Parathyroid adenoma (tissue), 2 donors: Measurements from ENCODE around the gene PRDX3.
A peak's percentile ranks its signal among the peaks of the same experiment; 100 is the strongest.
"Not testable (repeated sequence)": the region's sequence is repeated elsewhere in the genome, so short reads cannot be mapped to it uniquely, and the experiment has no call there.

Source experiments
- H2AFZ ChIP-seq: fragments of 300-600 bp; sonication (generic); one replicate; pipeline ENCODE4 v1.7.0; 2017; ENCODE audit warnings: antibody characterized with exemption, mild to moderate bottlenecking
- H3K27ac ChIP-seq: fragments of 300-600 bp; sonication (generic); one replicate; pipeline ENCODE4 v1.7.0; 2017
- H3K27me3 ChIP-seq: fragments of 300-600 bp; sonication (generic); one replicate; pipeline ENCODE4 v1.7.0; 2017; ENCODE audit warnings: low read length; ENCODE audit not compliant: control insufficient read depth, insufficient read depth
- H3K36me3 ChIP-seq: fragments of 300-600 bp; sonication (generic); one replicate; pipeline ENCODE4 v1.7.0; 2017; ENCODE audit warnings: low read length; ENCODE audit not compliant: control insufficient read depth, insufficient read depth
- H3K4me1 ChIP-seq: fragments of 300-600 bp; sonication (generic); one replicate; pipeline ENCODE4 v1.7.0; 2017; ENCODE audit warnings: control low read depth
- H3K4me2 ChIP-seq: fragments of 300-600 bp; sonication (generic); one replicate; pipeline ENCODE4 v1.7.0; 2017; ENCODE audit warnings: low read length
- H3K4me3 ChIP-seq: fragments of 300-600 bp; sonication (generic); one replicate; pipeline ENCODE4 v1.7.0; 2017; ENCODE audit warnings: low read depth, low read length
- H3K79me2 ChIP-seq: fragments of 300-600 bp; sonication (generic); one replicate; pipeline ENCODE4 v1.7.0; 2017; ENCODE audit warnings: control low read depth
- H3K9ac ChIP-seq: fragments of 300-600 bp; sonication (generic); one replicate; pipeline ENCODE4 v1.7.0; 2017; ENCODE audit warnings: mild to moderate bottlenecking
- H3K9me3 ChIP-seq: fragments of 300-600 bp; sonication (generic); one replicate; pipeline ENCODE4 v1.7.0; 2017; ENCODE audit warnings: low read length; ENCODE audit not compliant: control insufficient read depth
- CTCF ChIP-seq: fragments of 300-600 bp; sonication (generic); IDR thresholded peaks from one replicate; pipeline ENCODE4 v1.7.0; 2017; ENCODE audit warnings: antibody characterized with exemption, mild to moderate bottlenecking
- donor health status: primary hyperparathyroidism.

PRDX3 gene

DNA sequence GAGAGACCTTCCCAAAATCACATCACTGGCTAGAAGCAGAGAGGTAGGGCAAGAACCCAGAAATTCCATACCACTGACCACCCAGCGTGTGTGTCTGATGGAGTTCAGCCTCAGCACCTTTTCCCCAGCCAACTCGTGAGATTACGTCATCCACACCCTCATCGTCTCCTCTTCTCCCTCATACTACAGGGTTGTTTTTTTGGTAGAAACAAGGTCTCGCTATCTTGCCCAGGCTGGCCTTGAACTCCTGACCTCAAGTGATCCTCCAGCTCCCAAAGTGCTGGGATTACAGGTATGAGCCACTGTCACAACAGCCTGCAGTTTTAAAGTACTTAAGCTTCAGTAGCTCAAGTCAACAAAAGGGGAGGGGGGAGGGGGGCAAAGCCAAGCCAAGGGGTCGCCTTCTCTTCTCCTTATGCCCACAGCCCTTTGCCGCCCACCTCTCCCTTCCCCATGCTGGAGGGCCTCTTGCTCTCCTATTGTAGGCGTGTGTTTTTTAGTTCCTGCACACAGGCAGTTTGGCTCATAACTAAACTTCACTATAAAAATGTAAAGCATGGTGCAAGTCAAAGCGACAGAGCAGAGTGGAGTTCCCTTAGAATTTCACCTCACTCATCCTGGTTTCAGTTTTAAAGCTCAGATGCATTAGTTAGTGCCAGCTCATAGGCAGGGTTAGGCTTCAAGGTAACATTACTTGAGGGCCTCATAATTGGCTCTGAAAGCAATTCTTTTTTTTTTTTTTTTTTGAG is 5.2 kb upstream of the PRDX3 start:
- Histone ChIP-seq H3K9me3 (no peaks in the 10 kb centered on the region), H3K4me2 (no peak overlapping the region), H3K27ac (no peak overlapping the region), H3K4me3 (no peak overlapping the region), H3K36me3 (no peaks in the 10 kb centered on the region), H3K79me2 (no peaks in the 10 kb centered on the region), H3K4me1 (no peaks in the 10 kb centered on the region), H3K27me3 (no peaks in the 10 kb centered on the region), H3K9ac (no peak overlapping the region), H2AFZ (no peak overlapping the region)
- TF ChIP-seq CTCF: no peak

DNA sequence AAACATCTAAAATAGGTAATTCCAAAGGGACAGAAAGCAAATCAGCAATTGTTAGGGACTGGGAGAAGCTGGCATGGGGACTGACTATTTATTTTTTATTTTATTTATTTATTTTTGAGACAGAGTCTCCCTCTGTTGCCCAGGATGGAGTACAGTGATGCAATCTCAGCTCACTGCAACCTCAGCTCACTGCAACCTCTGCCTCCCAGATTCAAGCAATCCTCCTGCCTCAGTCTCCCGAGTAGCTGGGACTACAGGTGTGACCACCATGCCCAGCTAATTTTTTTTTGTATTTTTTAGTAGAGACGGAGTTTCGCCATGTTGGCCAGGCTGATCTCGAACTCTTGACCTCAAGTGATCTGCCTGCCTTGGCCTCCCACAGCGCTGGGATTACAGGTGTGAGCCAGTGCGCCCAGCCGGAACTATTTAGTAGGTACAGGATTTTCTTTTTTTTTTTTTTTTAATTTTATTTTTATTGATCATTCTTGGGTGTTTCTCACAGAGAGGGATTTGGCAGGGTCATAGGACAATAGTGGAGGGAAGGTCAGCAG is 2.3 kb upstream of the PRDX3 start:
- H3K4me2 ChIP-seq, H3K9ac ChIP-seq, H3K4me3 ChIP-seq, H3K27me3 ChIP-seq, H3K9me3 ChIP-seq, H3K27ac ChIP-seq, H3K36me3 ChIP-seq, H3K79me2 ChIP-seq, H2AFZ ChIP-seq: not testable (repeated sequence)
- peaks cover 15% of the 10 kb centered on the region for H3K4me1 ChIP-seq

DNA sequence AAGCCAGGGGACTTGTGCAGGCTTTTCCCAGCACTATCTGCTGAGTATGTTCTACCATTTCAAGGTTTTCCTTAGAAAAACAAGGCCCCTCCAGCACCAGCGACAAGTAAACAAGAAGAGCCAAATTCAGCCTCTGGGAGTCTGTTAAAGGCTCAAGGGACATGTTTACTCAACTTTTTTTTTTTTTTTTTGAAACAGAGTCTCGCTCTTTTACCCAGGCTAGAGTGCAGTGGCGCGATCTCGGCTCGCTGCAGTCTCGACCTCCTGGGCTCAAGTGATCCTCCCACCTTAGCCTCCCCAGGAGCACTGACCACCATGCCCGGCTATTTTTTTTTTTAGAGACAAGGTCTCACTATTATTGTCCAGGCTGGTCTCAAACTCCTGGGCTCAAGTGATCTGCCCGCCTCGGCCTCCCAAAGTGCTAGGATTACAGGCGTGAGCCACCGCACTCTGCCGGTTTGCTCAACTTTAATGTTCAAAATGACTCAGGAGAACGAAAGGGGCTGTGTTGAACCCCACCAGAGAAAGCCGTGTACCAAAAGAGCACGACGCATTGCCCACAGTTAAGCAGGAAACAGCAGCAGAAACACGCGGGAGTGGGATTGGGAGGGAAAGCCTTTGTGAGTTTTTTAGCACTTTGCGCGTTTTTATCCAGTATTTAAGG is 772 bp downstream of the PRDX3 start:
- Histone ChIP-seq H2AFZ (peak overlapping the region; percentile 71), H3K27me3 (no peaks in the 10 kb centered on the region), H3K79me2 (no peaks in the 10 kb centered on the region), H3K4me1 (peaks cover 23% of the 10 kb centered on the region), H3K27ac (peak overlapping the region; percentile 78), H3K36me3 (no peaks in the 10 kb centered on the region), H3K9me3 (no peaks in the 10 kb centered on the region), H3K4me3 (peak overlapping the region; percentile 77), H3K9ac (no peak overlapping the region), H3K4me2 (peak overlapping the region; percentile 69)
- no peak for TF ChIP-seq CTCF

DNA sequence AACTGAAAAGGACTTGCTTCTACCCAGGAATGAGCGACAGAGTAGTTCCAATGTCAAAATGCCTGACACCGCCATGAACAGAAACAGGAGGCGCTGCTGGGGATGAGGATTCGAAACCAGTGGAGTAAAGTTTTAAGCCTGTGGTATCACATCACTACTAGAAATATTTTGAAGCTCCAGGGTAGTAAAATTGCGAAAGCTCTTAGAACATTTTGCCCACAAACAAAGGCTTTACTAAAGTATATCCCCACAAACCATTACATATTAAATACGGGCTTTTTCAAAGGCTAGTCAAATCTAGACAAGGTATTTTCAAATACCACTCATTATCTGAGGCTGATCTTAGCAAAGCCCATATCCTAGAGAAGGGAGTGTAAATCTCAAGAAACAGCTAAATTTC is 2.4 kb downstream of the PRDX3 start:
- Histone ChIP-seq H3K9me3 (no peaks in the 10 kb centered on the region), H3K4me1 (peaks cover 23% of the 10 kb centered on the region), H3K9ac (no peak overlapping the region), H2AFZ (no peak overlapping the region), H3K27me3 (no peaks in the 10 kb centered on the region), H3K4me2 (peak overlapping the region; percentile 34), H3K36me3 (no peaks in the 10 kb centered on the region), H3K27ac (peak overlapping the region; percentile 37), H3K4me3 (peak overlapping the region; percentile 12), H3K79me2 (no peaks in the 10 kb centered on the region)
- no peak for TF ChIP-seq CTCF

DNA sequence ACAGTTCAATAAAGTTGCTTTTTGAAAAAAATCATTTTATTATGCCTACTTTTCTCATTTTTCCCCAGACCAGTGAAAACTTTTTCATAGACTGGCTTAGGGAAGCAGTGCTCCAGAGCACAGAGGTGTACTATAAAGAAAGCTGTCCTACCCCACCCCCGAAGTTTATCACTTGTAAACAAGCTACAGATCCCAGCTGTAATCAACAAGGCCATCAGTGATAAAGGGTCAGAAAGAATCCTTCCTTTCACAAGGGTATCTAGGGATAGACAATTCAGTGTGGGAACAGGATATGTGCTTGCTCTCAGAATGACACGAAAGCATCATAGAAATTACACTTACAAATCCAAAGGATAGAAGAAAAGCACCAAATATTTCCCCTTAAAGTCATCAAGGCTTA is 4.5 kb downstream of the PRDX3 start:
- Histone ChIP-seq H3K27ac (no peak overlapping the region), H2AFZ (no peak overlapping the region), H3K9ac (no peak overlapping the region), H3K4me3 (no peak overlapping the region), H3K9me3 (no peaks in the 10 kb centered on the region), H3K36me3 (no peaks in the 10 kb centered on the region), H3K4me1 (peaks cover 23% of the 10 kb centered on the region), H3K27me3 (no peaks in the 10 kb centered on the region), H3K79me2 (no peaks in the 10 kb centered on the region), H3K4me2 (peak overlapping the region; percentile 62)
- TF ChIP-seq CTCF: no peak
